ENCODE measurements around the gene C1orf141.
A peak's percentile ranks its signal among the peaks of the same experiment; 100 is the strongest.
"Not testable (repeated sequence)": the region's sequence is repeated elsewhere in the genome, so short reads cannot be mapped to it uniquely, and the experiment has no call there.

Gene C1orf141

GRCh38 chr1:67072749-67073148 is 62.0 kb downstream of the C1orf141 start:
- H3K27ac ChIP-seq = no peak overlapping the region
- no peak for TF ChIP-seq CTCF (IDR thresholded peaks at IDR 0.05)
- intact Hi-C loops (cut with DNase I; ENCODE audit: low total_unique reads) = no loop called here
- H3K9me3 ChIP-seq = peaks cover 0 to 6% (median 4%) of the 10 kb centered on the region in 3 donors
- no peaks in the 10 kb centered on the region for H3K36me3 ChIP-seq
- no peaks in the 10 kb centered on the region for H3K4me1 ChIP-seq
- DNase-seq = no peak
- H3K4me3 ChIP-seq = no peak overlapping the region
- H3K27me3 ChIP-seq = no peaks in the 10 kb centered on the region

- DNase-seq = not testable (repeated sequence)
- intact Hi-C loops (cut with DNase I; ENCODE audit: low total_unique reads) = loop anchor here (10.0 kb wide), 1 partner anchor 67 kb away; the partner anchor contains the start of gene C1orf141
Measured at GRCh38 chr1:67067655-67068054, 67.1 kb downstream of the C1orf141 start.

GRCh38 chr1:67062412-67062811 is 72.4 kb downstream of the C1orf141 start:
- peaks cover 0 to 13% (median 0%) of the 10 kb centered on the region in 4 donors for H3K4me1 ChIP-seq
- H3K27me3 ChIP-seq = no peaks in the 10 kb centered on the region
- intact Hi-C loops (cut with DNase I; ENCODE audit: low total_unique reads) = loop anchor here (10.0 kb wide), 1 partner anchor 72 kb away; the partner anchor contains the start of gene C1orf141
- H3K4me3 ChIP-seq = no peak overlapping the region
- no peak overlapping the region for H3K27ac ChIP-seq
- no peak for DNase-seq
- TF ChIP-seq CTCF (IDR thresholded peaks at IDR 0.05) = no peak
- H3K36me3 ChIP-seq = no peaks in the 10 kb centered on the region
- peaks cover 0 to 1% (median 0%) of the 10 kb centered on the region in 3 donors for H3K9me3 ChIP-seq

More at GRCh38 chr1:67067655-67068054, 67.1 kb downstream of the C1orf141 start:
- not testable (repeated sequence) for H3K4me1 ChIP-seq, H3K4me3 ChIP-seq, H3K36me3 ChIP-seq, H3K9me3 ChIP-seq, H3K27ac ChIP-seq, H3K27me3 ChIP-seq

GRCh38 chr1:67061266-67061665 is 73.5 kb downstream of the C1orf141 start:
- Histone ChIP-seq H3K27ac (peak overlapping the region; percentile 28 to 44), H3K4me3 (no peak overlapping the region), H3K27me3 (no peaks in the 10 kb centered on the region), H3K4me1 (peaks cover 0 to 13% (median 0%) of the 10 kb centered on the region in 4 donors), H3K9me3 (no peaks in the 10 kb centered on the region), H3K36me3 (no peaks in the 10 kb centered on the region)
- TF ChIP-seq CTCF (IDR thresholded peaks at IDR 0.05) = no peak
- no peak for DNase-seq
- intact Hi-C loops (cut with DNase I; ENCODE audit: low total_unique reads) = loop anchor here (10.0 kb wide), 1 partner anchor 74 kb away; the partner anchor contains the start of gene C1orf141

GRCh38 chr1:67060811-67061218 is 74.0 kb downstream of the C1orf141 start:
- DNase-seq = peak; percentile 21 to 70
- H3K27ac ChIP-seq = peak overlapping the region; percentile 28 to 44
- H3K9me3 ChIP-seq = no peaks in the 10 kb centered on the region
- H3K36me3 ChIP-seq = no peaks in the 10 kb centered on the region
- peaks cover 0 to 13% (median 0%) of the 10 kb centered on the region in 4 donors for H3K4me1 ChIP-seq
- no peak for TF ChIP-seq CTCF (IDR thresholded peaks at IDR 0.05)
- intact Hi-C loops (cut with DNase I; ENCODE audit: low total_unique reads) = loop anchor here (10.0 kb wide), 1 partner anchor 74 kb away; the partner anchor contains the start of gene C1orf141
- H3K27me3 ChIP-seq = no peaks in the 10 kb centered on the region
- no peak overlapping the region for H3K4me3 ChIP-seq

GRCh38 chr1:67059346-67059745 is 75.4 kb downstream of the C1orf141 start:
- Histone ChIP-seq H3K4me3 (no peak overlapping the region), H3K27ac (no peak overlapping the region), H3K36me3 (no peaks in the 10 kb centered on the region), H3K4me1 (peaks cover 0 to 17% (median 0%) of the 10 kb centered on the region in 4 donors), H3K9me3 (no peaks in the 10 kb centered on the region), H3K27me3 (no peaks in the 10 kb centered on the region)
- no peak for DNase-seq
- no peak for TF ChIP-seq CTCF (IDR thresholded peaks at IDR 0.05)
- intact Hi-C loops (cut with DNase I; ENCODE audit: low total_unique reads) = loop anchor here (10.0 kb wide), 2 partner anchors 65 to 135 kb away; partner anchors contain the start of genes DNAI4 and MIER1

All from tibial artery (tissue), 4 donors.